RPMI8226 (cell line): ENCODE data around the gene PABPN1L.
A peak's percentile ranks its signal among the peaks of the same experiment; 100 is the strongest.

Experiments used
- DNase-seq: peaks from one replicate; pipeline ENCODE4 v3.0.0-alpha.2; 2015

PABPN1L gene

DNA sequence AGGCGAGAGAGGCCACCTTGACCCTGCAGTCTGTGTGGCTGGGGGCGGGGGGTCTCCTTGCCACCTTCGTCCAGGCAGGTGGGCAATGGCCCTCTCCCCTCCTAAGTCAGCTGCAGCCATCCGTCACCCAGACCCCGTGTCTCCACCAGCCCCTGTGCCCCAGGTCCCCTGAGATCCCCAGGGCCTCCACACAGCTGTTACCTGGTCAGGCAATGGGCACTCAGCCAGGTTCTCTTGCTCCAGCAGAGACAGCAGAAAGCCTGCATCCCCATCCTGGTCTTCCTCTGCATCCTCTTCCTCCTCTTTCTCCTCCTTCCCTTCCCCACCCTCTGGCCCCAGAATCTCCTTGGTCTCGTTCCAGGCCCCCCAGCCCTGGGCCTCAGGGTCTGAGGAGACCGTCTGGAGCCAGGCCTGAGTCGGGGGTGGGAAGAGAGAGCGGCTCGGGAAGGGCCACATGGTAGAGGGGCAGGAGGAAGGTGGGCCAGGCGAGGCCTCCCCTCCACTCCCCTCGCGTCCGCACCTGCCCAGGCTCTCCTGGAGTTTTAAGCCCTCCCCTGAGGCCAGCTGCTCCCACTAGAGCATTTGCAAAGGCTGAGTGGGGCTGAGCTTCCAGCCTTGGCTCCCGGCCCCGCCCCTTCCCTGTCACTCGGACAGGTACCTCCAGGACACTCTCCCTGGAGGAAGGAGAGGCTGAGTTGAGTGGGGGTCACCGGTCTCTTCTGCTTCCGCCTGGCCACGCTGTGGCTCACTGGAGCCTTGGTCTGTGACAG lies at the start of gene PABPN1L:
TSS of gene PABPN1L (minus strand) at position 510 of the 770 bp plus-strand sequence. CDS start at position 456, 54 bp downstream.
- peak; percentile 34 for DNase-seq

GRCh38 chr16:88915639-88916327 lies 49.3 kb upstream of the PABPN1L start:
- DNase-seq: no peak

DNA sequence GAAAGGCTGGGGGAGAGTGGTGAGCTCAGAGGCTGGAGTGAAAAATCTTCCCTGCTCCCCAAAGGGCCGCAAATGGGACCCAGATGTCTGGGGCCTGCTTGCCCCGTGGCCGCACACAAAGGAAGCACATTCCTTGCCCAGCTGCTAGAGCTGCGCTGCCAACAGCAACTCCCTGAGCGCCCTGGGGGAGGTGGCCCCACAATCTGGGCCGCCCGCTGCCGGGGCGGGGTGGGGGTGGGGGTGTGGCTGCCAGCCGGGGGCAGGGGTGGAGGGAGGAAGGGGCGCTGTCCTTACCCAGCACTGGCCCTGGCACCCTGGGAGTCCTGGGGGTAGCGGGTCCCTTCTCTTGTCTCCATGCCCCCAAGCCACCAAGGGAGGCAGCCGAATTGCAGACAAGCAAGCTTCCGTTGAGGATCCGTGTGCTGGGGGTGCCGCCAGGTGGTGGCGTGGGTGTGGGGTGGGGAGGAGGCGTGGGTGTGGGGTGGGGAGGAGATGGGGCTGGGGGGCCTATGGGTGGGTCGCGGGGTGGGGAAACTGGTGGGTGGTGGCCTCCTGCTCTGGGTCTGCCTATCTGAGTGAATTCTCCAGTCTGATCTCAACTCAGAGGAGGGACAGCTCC lies 48.4 kb upstream of the PABPN1L start:
- DNase-seq: no peak

DNA sequence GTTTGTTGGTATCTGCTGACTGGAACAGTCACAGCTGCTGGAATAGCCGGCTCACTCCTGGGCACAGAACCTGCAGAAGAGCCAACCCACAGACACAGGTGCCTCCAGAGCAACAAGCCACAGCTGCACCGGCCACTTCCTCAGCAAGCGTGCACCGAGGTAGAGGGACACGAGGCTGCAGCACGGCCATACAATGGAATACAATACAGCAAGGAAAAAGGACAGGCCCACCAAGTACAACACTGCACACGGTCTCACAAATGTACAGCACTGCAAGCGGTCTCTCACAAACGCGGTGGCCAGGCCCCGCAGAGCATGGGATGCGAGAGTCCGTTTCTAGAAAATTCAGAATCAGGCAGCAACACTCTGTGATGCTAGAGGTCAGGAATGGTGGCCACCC lies 47.4 kb upstream of the PABPN1L start:
- DNase-seq: no peak

- no peak for DNase-seq
These were observed 46.6 kb upstream of the PABPN1L start for GRCh38 chr16:88913001-88913612.

- no peak for DNase-seq
These were observed 46.1 kb upstream of the PABPN1L start for GRCh38 chr16:88912556-88912955.

DNA sequence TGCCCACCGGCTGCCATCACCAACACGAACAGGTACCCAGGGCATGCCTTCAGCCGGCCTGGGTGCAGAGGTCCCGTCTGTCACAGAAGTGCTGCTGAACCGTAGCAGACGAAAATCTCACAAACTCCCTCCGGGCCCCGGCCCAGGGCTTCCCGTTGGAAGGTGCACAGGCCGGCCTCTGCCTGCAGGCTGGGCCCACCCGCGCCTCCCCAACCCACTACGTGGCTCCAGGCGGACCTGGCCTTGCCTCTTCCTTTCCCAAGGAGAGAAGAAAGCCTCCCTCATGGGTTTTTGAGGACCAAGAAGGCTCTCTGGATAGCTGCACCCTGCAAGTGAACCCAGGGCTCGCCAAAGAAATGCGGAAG lies 45.5 kb upstream of the PABPN1L start:
- no peak for DNase-seq

- DNase-seq: no peak
These were observed 44.9 kb upstream of the PABPN1L start for GRCh38 chr16:88911136-88911945.

DNA sequence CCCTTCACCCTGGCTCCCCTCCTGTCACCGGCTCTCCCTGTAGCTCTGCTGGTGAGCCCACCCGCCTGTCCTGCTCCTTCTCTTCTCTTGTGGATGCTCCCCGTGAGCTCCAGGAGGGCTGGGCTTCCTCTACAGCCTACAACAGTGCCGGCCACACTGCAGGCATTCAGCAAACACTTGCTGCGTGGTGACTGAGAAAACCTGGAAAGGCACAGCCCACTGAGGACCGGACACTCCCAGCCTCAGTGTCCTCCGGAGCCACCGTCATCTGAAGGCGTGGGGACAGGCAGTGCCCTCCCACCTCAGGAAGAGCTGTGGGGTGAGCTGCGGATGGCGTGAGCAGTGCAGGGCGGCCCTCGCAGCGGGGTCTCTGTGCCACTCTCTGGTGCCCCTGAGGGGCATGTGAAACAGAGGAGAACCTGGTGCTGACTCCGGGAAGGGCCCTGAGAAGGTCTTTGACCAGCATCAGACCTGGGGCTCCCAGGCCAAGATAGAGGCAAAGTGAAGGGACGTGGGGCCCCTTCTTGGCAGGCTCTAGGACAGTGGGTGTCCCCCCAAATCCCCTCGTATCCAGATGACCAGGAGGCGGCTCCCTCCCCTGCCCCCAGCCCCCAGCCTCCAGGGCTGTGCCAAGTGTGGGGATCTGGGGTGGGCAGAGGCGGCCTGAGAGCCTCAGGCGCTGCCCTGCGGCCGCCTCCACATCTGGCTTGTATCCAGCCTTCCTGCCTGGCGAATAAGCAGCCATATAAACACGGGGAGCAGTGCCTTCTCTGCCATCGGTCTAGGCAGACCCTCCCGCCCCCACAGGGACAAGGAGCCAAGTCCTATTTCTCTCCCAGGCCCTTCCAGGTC lies 44.0 kb upstream of the PABPN1L start:
- DNase-seq: no peak

GRCh38 chr16:88909431-88910210 lies 43.2 kb upstream of the PABPN1L start:
- no peak for DNase-seq

DNA sequence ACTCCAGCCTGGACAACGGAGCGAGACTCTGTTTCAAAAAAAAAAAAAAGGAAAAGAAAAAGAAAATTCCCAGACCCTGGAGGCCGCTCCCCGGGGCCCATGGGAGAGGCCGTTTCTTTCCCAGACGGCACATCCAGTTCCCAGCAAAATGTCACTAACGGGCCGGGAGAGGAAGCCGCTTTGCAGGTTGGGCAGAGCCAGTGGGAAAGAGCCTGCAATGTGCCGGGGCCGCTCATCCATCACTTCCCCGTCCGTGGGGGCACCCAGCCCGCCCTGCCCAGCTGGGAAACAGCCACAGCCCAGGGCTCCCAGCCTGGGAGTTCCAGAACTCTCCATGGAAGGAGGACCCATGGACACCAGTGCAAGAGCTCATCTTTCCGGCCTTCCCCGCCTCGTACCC lies 41.8 kb upstream of the PABPN1L start:
- no peak for DNase-seq

DNA sequence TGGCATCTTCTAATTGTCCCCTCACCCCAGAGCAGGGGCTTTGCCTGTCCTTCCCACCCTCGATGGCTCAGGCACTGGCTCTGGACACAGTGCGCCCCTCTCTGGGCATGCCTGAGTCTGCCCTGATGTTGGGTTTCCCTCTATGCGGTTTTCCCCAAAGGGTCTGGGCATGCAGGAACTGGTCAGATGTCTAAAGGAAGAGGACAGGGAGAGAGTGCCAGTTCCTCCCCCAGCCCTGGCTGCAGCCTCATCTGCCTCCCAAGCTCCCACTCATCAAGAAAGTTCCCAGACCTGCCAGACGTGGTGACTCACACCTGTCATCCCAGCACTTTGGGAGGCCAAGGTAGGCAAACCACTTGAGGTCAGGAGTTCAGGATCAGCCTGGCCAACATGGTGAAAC lies 41.3 kb upstream of the PABPN1L start:
- DNase-seq: no peak

GRCh38 chr16:88906535-88907105 lies 40.2 kb upstream of the PABPN1L start:
- no peak for DNase-seq

DNA sequence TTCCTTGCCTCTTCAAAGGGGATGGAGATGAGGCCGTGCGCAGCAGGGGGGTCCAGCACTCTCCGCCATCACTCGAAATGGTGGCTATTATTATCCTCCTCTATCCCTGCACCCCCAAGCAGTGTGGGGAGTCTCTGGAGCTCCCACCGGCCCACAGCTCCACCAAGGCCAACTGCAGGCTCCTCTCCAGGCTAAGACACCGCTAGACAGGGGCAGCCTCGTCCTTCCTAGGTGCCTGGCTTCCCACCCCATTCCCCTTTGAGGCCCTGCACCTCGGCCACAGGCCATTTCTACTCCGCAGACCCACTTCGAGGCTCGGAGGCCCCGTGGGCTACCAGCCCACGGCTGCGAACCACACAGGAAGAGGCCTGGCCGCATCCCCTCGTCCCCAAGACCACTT lies 39.6 kb upstream of the PABPN1L start:
- DNase-seq: no peak

DNA sequence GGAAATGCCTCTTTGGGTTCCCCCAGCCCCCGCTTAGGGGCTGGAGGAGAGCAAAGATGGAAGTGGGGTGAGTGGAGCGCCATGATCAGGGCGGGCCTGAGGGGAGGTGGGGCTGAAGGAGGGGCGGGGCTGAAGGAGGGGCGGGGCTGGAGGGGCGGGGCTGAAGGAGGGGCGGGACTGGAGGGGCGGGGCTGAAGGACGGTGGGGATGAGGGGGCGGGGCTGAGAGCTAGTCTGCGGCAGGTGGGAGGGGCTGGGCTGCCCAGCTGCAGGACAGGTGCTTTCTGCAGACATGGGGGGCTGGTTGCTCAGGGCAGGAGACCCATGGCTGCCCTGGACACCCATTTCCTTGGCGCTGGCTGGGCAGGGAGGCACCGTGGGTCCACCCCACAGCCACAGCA lies 39.1 kb upstream of the PABPN1L start:
- no peak for DNase-seq

- no peak for DNase-seq
These were observed 38.4 kb upstream of the PABPN1L start for GRCh38 chr16:88904676-88905365.

DNA sequence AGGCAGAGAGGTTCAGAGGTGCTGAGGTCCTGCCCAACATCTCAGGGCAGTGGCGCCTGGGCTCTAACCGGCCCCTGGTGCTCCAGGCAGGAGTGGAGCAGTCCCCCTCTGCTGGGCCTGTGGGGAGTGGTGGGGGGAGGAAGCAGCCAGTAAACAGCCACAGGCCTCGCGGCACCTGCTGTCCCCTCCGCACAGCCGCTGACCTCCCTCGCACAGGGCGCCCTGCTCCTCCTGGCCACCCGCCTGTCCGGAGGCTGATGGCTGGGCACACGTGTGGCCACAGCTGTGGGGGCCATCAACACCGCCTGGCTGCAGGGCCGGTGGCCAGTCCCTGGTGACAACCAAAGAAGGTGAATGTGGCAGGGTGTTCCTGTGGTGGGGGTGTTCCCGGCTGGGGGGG lies 36.8 kb upstream of the PABPN1L start:
- DNase-seq: no peak

GRCh38 chr16:88902744-88903143 lies 36.3 kb upstream of the PABPN1L start:
- DNase-seq: no peak

- DNase-seq: no peak
These were observed 35.4 kb upstream of the PABPN1L start for GRCh38 chr16:88901718-88902337.

DNA sequence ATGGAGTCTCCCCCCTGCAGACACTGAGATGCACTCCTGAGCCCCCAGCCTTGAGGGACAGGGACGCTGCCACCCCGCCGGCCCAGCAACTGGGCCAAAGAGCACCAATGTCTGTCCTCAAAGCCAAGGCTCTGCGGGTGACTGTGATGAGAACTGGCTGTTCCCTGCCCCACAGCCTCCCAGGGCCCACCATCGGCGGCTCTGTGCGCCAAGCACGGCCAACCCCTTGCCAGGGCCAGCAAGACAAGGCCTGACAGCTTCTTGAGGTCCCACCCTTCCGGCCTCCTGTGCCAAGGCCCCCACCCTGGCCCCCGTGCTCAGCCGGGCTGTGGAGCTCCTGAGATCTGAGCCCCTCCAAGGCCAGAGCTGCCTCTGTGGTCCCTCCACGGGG lies 34.2 kb upstream of the PABPN1L start:
- DNase-seq: no peak
